Uterus (tissue), 4 donors: ENCODE data around the gene SLIT3. TPM values are rescaled to one million over a fixed set of nuclear protein-coding genes. Genes with fewer than 3 reads are reported as not detected.

Experiments used
- DNase-seq, 2 donors: peaks; one replicate each; pipeline ENCODE4 v3.0.0-alpha.2; 2019 to 2020
- H3K27ac ChIP-seq, 2 donors: fragments of 200-600 bp; sonication (generic); 1 replicate in 1 of 2; 2 replicates in 1 of 2; pipeline ENCODE4 v1.5.1; 2016 to 2018
- H3K27me3 ChIP-seq, 2 donors: fragments of 200-600 bp; sonication (generic); one replicate each; pipeline ENCODE4 v1.5.1; 2018 to 2019; ENCODE audit warnings: control low read depth in 1 of 2
- H3K36me3 ChIP-seq, 2 donors: fragments of 200-600 bp; sonication (generic); one replicate each; pipeline ENCODE4 v1.5.1; 2019; ENCODE audit warnings: control low read depth in 1 of 2
- H3K4me1 ChIP-seq, 2 donors: fragments of 200-600 bp; sonication (generic); one replicate each; pipeline ENCODE4 v1.5.1; 2018 to 2019; ENCODE audit warnings: control low read depth in 1 of 2
- H3K4me3 ChIP-seq, 2 donors: fragments of 200-600 bp; sonication (generic); 1 replicate in 1 of 2; 2 replicates in 1 of 2; pipeline ENCODE4 v1.5.1; 2018 to 2019; ENCODE audit warnings: mild to moderate bottlenecking in 1 of 2
- H3K9me3 ChIP-seq, 2 donors: fragments of 200-600 bp; sonication (generic); one replicate each; pipeline ENCODE4 v1.5.1; 2019; ENCODE audit warnings: control low read depth in 1 of 2
- POLR2A ChIP-seq, 2 donors: fragments of 450-650 bp; IDR thresholded peaks; one replicate each; pipeline ENCODE4 v1.6.1; 2016; ENCODE audit warnings: antibody characterized with exemption in 2 of 2, mild to moderate bottlenecking in 1 of 2, moderate library complexity in 1 of 2
- intact Hi-C: fragments of 100-400 bp; cut with DNase I; formaldehyde crosslinking; loops from one replicate; pipeline ENCODE4 v1.15.1; 2023; ENCODE audit warnings: low total_unique reads
- total RNA-seq, 4 donors: library from RNA; depleted of rRNA in 3 of 4; stranded (reverse); fragments of >200 nt in 3 of 4; gene quantifications; one replicate each; pipeline versions ENCODE4 v1.1.0 to v1.2.4, GENCODE V29; 2014 to 2023
- TF ChIP-seq, protein P1 (sequence below), 4 experiments: fragments of 200-600 bp in 2 of 4; fragments of 450-650 bp in 2 of 4; sonication (generic) in 2 of 4; IDR thresholded peaks; one replicate each; pipeline ENCODE4 v1.5.1; 2016 to 2019; ENCODE audit warnings: antibody characterized with exemption in 4 of 4, mild to moderate bottlenecking in 2 of 4, moderate library complexity in 1 of 4
- donor health status: DM: yes; HTN: yes; CAD: no.

Gene SLIT3
- total RNA-seq, 4 donors from 2014 or later: 9.4 to 62.2 (median 28.1) TPM

DNA sequence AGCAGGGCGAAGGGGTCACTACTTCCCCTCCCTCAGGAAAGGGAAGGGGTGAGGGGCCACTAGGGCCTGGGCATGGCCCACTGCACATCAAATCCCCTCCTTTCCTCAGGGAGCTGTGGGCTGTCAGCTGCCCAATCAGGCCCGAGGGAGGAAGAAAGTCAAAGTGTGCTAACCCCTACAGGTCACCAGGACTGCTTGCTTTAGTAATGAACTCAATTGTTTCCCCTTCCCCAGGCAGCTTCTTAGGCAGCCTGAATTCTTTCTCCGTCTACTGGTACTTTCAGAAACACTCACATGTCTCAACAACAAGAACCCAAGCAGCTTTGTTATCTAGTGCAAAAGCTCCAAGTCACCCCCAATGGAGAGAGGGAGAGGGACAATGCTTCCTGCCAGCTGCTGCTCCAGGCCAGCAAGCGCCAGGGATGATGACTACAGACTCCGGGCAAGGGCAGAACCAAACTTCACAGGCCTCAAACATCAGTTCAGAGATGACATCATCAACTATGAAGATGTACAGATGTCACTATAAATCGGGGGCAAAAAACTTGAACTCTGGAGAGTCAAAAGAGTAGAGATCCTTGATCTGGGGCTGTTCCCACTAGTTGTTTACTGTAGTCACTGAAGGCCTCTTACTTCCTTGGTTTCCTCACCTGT is 100.7 kb downstream of the SLIT3 start:
- peaks cover 0 to 3% of the 10 kb centered on the region in 2 donors for H3K4me1 ChIP-seq
- intact Hi-C loops: no loop called here
- TF ChIP-seq, protein P1, sequence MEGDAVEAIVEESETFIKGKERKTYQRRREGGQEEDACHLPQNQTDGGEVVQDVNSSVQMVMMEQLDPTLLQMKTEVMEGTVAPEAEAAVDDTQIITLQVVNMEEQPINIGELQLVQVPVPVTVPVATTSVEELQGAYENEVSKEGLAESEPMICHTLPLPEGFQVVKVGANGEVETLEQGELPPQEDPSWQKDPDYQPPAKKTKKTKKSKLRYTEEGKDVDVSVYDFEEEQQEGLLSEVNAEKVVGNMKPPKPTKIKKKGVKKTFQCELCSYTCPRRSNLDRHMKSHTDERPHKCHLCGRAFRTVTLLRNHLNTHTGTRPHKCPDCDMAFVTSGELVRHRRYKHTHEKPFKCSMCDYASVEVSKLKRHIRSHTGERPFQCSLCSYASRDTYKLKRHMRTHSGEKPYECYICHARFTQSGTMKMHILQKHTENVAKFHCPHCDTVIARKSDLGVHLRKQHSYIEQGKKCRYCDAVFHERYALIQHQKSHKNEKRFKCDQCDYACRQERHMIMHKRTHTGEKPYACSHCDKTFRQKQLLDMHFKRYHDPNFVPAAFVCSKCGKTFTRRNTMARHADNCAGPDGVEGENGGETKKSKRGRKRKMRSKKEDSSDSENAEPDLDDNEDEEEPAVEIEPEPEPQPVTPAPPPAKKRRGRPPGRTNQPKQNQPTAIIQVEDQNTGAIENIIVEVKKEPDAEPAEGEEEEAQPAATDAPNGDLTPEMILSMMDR (IDR thresholded peaks at IDR 0.05): no peak
- no peak for TF ChIP-seq POLR2A (IDR thresholded peaks at IDR 0.05)
- no peaks in the 10 kb centered on the region for H3K9me3 ChIP-seq
- no peak for DNase-seq
- no peak overlapping the region for H3K27ac ChIP-seq
- H3K27me3 ChIP-seq: no peaks in the 10 kb centered on the region
- no peaks in the 10 kb centered on the region for H3K36me3 ChIP-seq
- no peak overlapping the region for H3K4me3 ChIP-seq

DNA sequence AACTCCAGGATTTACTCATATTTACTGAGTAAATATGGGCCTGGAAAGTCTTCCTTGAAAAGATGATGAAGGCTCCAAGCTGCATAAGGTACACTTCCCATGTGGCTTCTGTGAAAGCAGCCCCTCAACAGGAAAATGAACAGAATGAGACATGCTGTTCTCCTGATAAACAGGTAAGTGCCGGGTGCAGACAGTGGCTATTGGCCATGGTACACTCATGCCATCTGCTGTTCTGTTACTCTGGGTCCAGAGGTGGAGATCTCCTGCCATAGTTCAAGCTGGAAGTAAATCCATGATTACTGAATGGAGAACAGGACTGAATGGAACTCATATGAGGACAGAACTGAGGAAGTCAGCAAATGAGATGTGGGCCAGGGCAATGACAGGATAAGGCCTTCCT is 103.6 kb downstream of the SLIT3 start:
- H3K4me3 ChIP-seq: no peak overlapping the region
- H3K9me3 ChIP-seq: no peaks in the 10 kb centered on the region
- intact Hi-C loops: no loop called here
- no peaks in the 10 kb centered on the region for H3K36me3 ChIP-seq
- peak overlapping the region in 1 of 2 donors; percentile 18 for H3K27ac ChIP-seq
- no peak for DNase-seq
- TF ChIP-seq, protein P1 (IDR thresholded peaks at IDR 0.05): peak in 1 of 4 experiments; percentile 16
- no peak for TF ChIP-seq POLR2A (IDR thresholded peaks at IDR 0.05)
- H3K4me1 ChIP-seq: peaks cover 0 to 4% of the 10 kb centered on the region in 2 donors
- H3K27me3 ChIP-seq: no peaks in the 10 kb centered on the region

DNA sequence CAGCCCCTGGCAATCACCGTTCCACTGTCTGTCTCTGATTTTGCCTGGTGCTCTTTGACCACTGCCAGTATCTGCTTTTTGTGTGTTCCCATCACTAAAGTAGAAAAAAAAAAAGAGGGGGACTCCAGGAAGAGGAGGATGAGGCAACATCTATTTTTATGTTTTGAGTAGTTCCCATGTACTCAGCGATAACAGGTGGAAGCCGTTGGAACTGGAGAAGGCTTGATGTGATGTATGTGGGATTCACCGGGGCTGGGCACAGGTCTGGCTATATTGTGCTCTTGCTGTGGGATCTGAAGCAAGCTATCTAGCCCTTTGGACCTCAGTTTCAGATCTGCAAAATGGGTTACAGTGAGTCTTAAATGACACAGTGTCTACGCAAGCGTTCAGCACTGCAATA is 104.9 kb downstream of the SLIT3 start:
- H3K27ac ChIP-seq: peak overlapping the region in 1 of 2 donors; percentile 51
- DNase-seq: no peak

DNA sequence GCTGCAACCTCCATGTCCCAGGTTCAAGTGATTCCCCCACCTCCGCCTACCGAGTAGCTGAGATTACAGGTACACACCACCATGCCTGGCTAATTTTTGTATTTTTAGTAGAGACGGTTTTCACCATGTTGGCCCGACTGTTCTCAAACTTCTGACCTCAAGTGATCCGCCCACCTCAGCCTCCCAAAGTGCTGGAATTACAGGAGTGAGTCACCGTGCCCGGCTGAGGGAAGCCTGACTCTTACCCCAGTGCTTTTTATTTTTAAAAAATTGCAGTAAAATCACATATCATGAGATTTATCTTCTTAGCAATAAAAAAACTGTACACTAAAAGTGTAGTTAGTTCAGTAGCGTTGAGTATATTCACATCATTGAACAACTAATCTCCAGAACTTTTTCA is 105.3 kb downstream of the SLIT3 start:
- H3K4me3 ChIP-seq: no peak overlapping the region
- peak in 1 of 2 donors; percentile 31 for DNase-seq
- no peaks in the 10 kb centered on the region for H3K27me3 ChIP-seq
- no peak for TF ChIP-seq POLR2A (IDR thresholded peaks at IDR 0.05)
- TF ChIP-seq, protein P1 (IDR thresholded peaks at IDR 0.05): no peak
- H3K9me3 ChIP-seq: no peaks in the 10 kb centered on the region
- H3K4me1 ChIP-seq: peaks cover 0 to 4% of the 10 kb centered on the region in 2 donors
- peak overlapping the region in 1 of 2 donors; percentile 51 for H3K27ac ChIP-seq
- H3K36me3 ChIP-seq: no peaks in the 10 kb centered on the region
- intact Hi-C loops: no loop called here

More for the DNA sequence above, 104.9 kb downstream of the SLIT3 start:
- intact Hi-C loops: no loop called here
- H3K9me3 ChIP-seq: no peaks in the 10 kb centered on the region
- TF ChIP-seq POLR2A (IDR thresholded peaks at IDR 0.05): no peak
- TF ChIP-seq, protein P1 (IDR thresholded peaks at IDR 0.05): no peak
- H3K27me3 ChIP-seq: no peaks in the 10 kb centered on the region
- H3K4me3 ChIP-seq: no peak overlapping the region
- no peaks in the 10 kb centered on the region for H3K36me3 ChIP-seq
- H3K4me1 ChIP-seq: peaks cover 0 to 4% of the 10 kb centered on the region in 2 donors

DNA sequence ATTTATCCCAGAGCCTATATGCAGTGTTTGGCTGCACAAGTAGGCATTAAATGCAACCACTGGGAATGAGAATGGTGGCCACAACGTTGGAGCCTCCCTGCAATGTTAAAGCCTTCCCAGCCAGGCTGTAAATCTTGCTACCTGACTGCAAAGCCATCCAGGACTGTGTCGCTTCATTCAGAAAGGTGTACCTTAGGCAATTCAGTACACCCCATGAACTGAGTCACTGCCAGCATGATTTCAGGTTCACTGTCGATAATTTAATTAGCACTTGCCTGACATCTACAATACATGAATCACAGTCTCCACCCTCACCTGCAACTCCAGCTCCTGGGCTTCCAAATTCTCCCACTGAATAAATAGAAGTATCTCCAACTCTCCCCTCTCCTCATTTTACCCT is 108.4 kb downstream of the SLIT3 start:
- Histone ChIP-seq H3K27me3 (no peaks in the 10 kb centered on the region), H3K4me1 (peaks cover 0 to 4% of the 10 kb centered on the region in 2 donors), H3K36me3 (no peaks in the 10 kb centered on the region), H3K9me3 (no peaks in the 10 kb centered on the region), H3K4me3 (no peak overlapping the region), H3K27ac (no peak overlapping the region)
- intact Hi-C loops: no loop called here
- TF ChIP-seq POLR2A (IDR thresholded peaks at IDR 0.05): no peak
- TF ChIP-seq, protein P1 (IDR thresholded peaks at IDR 0.05): no peak
- no peak for DNase-seq
